Measurements from ENCODE around the gene CFAP61. TPM values are rescaled to one million over a fixed set of nuclear protein-coding genes. Genes with fewer than 3 reads are reported as not detected.

CFAP61 gene
- total RNA-seq, 1 donor from 2014 or later: 0.26 TPM

- no peak for TF ChIP-seq CTCF (IDR thresholded peaks at IDR 0.05; ENCODE audit: insufficient read depth, low read length, severe bottlenecking)
- DNase-seq (ENCODE audit: low read depth) (no peak), FAIRE-seq (no peak)
- no peaks in the 10 kb centered on the region for H3K27me3 ChIP-seq (ENCODE audit: control insufficient read depth, insufficient read depth, low read length)
- peaks cover 13% of the 10 kb centered on the region for H3K36me3 ChIP-seq (ENCODE audit: control insufficient read depth, insufficient read depth, low read length)
- H3K4me3 ChIP-seq (ENCODE audit: low read depth, low read length): no peak overlapping the region
Measured at GRCh38 chr20:20038586-20038985, 13.7 kb upstream of the CFAP61 start.

GRCh38 chr20:20039752-20040387, 12.5 kb upstream of the CFAP61 start:
- no peak for FAIRE-seq
- DNase-seq (ENCODE audit: low read depth): no peak
- no peak overlapping the region for H3K4me3 ChIP-seq (ENCODE audit: low read depth, low read length)
- no peak for TF ChIP-seq CTCF (IDR thresholded peaks at IDR 0.05; ENCODE audit: insufficient read depth, low read length, severe bottlenecking)
- no peaks in the 10 kb centered on the region for H3K27me3 ChIP-seq (ENCODE audit: control insufficient read depth, insufficient read depth, low read length)
- H3K36me3 ChIP-seq (ENCODE audit: control insufficient read depth, insufficient read depth, low read length): peaks cover 13% of the 10 kb centered on the region

GRCh38 chr20:20051767-20052073, 612 bp upstream of the CFAP61 start:
- H3K36me3 ChIP-seq (ENCODE audit: control insufficient read depth, insufficient read depth, low read length): peaks cover 5% of the 10 kb centered on the region
- FAIRE-seq (peak; percentile 7), DNase-seq (ENCODE audit: low read depth) (no peak)
- H3K27me3 ChIP-seq (ENCODE audit: control insufficient read depth, insufficient read depth, low read length): no peaks in the 10 kb centered on the region
- H3K4me3 ChIP-seq (ENCODE audit: low read depth, low read length): peak overlapping the region; percentile 96
- TF ChIP-seq CTCF (IDR thresholded peaks at IDR 0.05; ENCODE audit: insufficient read depth, low read length, severe bottlenecking): no peak

- Histone ChIP-seq H3K4me3 (ENCODE audit: low read depth, low read length) (no peak overlapping the region), H3K27me3 (ENCODE audit: control insufficient read depth, insufficient read depth, low read length) (no peaks in the 10 kb centered on the region), H3K36me3 (ENCODE audit: control insufficient read depth, insufficient read depth, low read length) (no peaks in the 10 kb centered on the region)
- FAIRE-seq (no peak), DNase-seq (ENCODE audit: low read depth) (no peak)
- TF ChIP-seq CTCF (IDR thresholded peaks at IDR 0.05; ENCODE audit: insufficient read depth, low read length, severe bottlenecking): no peak
Measured at GRCh38 chr20:20060234-20060998, 8.1 kb downstream of the CFAP61 start.

GRCh38 chr20:20063941-20064702, 11.8 kb downstream of the CFAP61 start:
- TF ChIP-seq CTCF (IDR thresholded peaks at IDR 0.05; ENCODE audit: insufficient read depth, low read length, severe bottlenecking): no peak
- H3K4me3 ChIP-seq (ENCODE audit: low read depth, low read length): no peak overlapping the region

More at GRCh38 chr20:20063941-20064702, 11.8 kb downstream of the CFAP61 start:
- no peaks in the 10 kb centered on the region for H3K36me3 ChIP-seq (ENCODE audit: control insufficient read depth, insufficient read depth, low read length)
- FAIRE-seq: no peak
- no peak for DNase-seq (ENCODE audit: low read depth)
- H3K27me3 ChIP-seq (ENCODE audit: control insufficient read depth, insufficient read depth, low read length): no peaks in the 10 kb centered on the region

Measured in bronchial epithelial cell (primary cell).